KOPT-K1 (cell line): ENCODE measurements around the gene SOCS7.

Experiments used
- H3K27ac ChIP-seq: fragments of 200-600 bp; sonication (generic); 2 replicates; pipeline ENCODE4 v1.5.1; 2016; ENCODE audit warnings: antibody characterized with exemption, mild to moderate bottlenecking, low read depth, low read length; ENCODE audit not compliant: poor library complexity, severe bottlenecking
- H3K36me3 ChIP-seq: fragments of 200-600 bp; sonication (generic); 2 replicates; pipeline ENCODE4 v1.5.1; 2017; ENCODE audit warnings: antibody characterized with exemption, mild to moderate bottlenecking, low read length, moderate library complexity; ENCODE audit not compliant: insufficient read depth
- H3K9me3 ChIP-seq: fragments of 200-600 bp; sonication (generic); 2 replicates; pipeline ENCODE4 v1.5.1; 2017; ENCODE audit warnings: antibody characterized with exemption, low read length, mild to moderate bottlenecking; ENCODE audit not compliant: insufficient read depth, poor library complexity, severe bottlenecking

Gene SOCS7

GRCh38 chr17:38397227-38397626 lies 45.6 kb downstream of the SOCS7 start:
- peaks cover 81% of the 10 kb centered on the region for H3K36me3 ChIP-seq
- no peaks in the 10 kb centered on the region for H3K9me3 ChIP-seq
- H3K27ac ChIP-seq, result no peak overlapping the region

DNA sequence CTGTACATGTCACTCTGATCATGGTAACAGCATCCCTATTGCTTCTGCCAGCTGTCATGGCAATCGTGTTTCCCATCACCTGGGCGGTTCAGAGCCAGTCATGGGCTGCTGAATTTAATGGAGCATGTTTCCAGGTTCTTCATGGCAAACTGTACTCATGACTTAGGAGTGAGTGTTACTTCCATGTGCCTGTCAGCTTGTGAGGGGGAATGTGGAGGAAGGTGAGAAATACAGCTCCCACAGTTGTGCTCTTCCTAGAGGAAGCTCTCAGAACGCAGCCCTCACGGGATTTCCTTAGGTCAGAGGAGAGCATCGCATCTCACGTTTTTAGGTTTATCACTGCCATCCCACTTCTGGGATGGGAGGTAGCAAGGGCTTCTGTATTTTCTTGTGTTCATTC lies 48.6 kb downstream of the SOCS7 start:
- no peaks in the 10 kb centered on the region for H3K9me3 ChIP-seq
- no peak overlapping the region for H3K27ac ChIP-seq
- H3K36me3 ChIP-seq, result peaks cover 74% of the 10 kb centered on the region

GRCh38 chr17:38401459-38401858 lies 49.8 kb downstream of the SOCS7 start:
- H3K27ac ChIP-seq, result no peak overlapping the region
- H3K9me3 ChIP-seq, result no peaks in the 10 kb centered on the region
- H3K36me3 ChIP-seq, result peaks cover 63% of the 10 kb centered on the region

GRCh38 chr17:38402897-38403296 lies 51.3 kb downstream of the SOCS7 start:
- H3K36me3 ChIP-seq, result peaks cover 48% of the 10 kb centered on the region
- H3K27ac ChIP-seq, result no peak overlapping the region
- H3K9me3 ChIP-seq, result no peaks in the 10 kb centered on the region

DNA sequence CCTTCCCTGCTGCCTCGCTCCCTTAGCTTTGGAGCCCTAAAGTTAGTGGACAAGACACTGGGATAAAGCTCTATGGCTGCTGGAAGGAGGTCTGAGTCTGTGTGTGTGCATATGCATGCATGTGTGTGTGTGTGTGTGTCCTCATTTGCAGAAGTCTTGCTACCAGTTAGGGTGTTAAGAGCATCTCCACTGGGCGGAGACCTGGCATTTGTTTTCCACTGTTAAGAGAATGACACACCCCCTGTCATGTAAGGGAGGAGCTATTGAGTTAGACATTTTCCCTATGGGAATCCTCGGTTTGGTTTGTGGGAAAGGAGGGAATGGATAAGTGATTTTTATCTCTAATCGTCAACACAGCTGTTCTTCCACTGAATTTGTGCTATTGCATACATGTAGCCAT lies 51.8 kb downstream of the SOCS7 start:
- no peak overlapping the region for H3K27ac ChIP-seq
- H3K36me3 ChIP-seq, result peaks cover 42% of the 10 kb centered on the region
- no peaks in the 10 kb centered on the region for H3K9me3 ChIP-seq

- Histone ChIP-seq H3K27ac (no peak overlapping the region), H3K36me3 (peaks cover 37% of the 10 kb centered on the region), H3K9me3 (no peaks in the 10 kb centered on the region)
These were observed 52.7 kb downstream of the SOCS7 start for GRCh38 chr17:38404174-38404943.

- peaks cover 24% of the 10 kb centered on the region for H3K36me3 ChIP-seq
- H3K9me3 ChIP-seq, result no peaks in the 10 kb centered on the region
- H3K27ac ChIP-seq, result no peak overlapping the region
These were observed 54.0 kb downstream of the SOCS7 start for GRCh38 chr17:38405654-38406053.

DNA sequence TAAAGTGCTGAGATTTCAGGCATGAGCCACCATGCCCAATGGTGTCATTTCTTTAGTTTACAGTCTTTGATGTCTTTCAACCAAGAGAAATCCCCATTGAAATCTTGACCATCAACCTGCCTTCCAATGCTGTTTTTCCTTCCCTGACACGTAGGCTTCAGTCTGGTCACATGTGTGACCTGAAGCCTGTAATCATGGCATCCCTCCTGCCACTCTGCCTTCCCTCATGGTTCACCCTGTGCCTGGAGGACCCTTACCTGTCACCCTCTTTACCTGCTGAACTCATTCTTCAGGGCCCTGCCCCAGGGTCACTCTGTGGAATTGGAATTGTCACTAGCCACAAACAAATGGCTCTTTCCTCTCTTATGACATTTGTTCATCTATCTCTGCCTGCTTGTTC lies 58.6 kb downstream of the SOCS7 start:
- H3K36me3 ChIP-seq, result no peaks in the 10 kb centered on the region
- H3K9me3 ChIP-seq, result no peaks in the 10 kb centered on the region
- no peak overlapping the region for H3K27ac ChIP-seq

GRCh38 chr17:38415250-38416194 lies 63.9 kb downstream of the SOCS7 start:
- H3K27ac ChIP-seq, result peak overlapping the region; percentile 89
- H3K36me3 ChIP-seq, result no peaks in the 10 kb centered on the region
- no peaks in the 10 kb centered on the region for H3K9me3 ChIP-seq

DNA sequence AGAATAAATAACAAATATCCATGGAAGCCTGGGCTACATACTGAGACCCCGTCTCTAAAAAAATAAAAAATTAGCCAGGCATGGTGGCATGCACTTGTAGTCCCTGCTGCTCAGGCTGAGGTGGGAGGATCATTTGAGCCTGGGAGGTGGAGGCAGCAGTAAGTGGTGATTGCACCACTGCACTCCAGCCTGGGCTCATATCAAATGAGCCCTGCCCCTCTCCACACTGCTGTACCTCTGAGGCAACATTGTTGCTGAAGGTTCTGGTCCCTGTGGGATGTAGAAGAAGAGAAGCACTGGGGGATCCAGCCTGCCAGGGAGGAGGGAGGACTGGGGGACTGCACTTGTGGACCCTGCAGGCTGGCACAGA lies 65.2 kb downstream of the SOCS7 start:
- Histone ChIP-seq H3K36me3 (no peaks in the 10 kb centered on the region), H3K27ac (peak overlapping the region; percentile 33), H3K9me3 (no peaks in the 10 kb centered on the region)

GRCh38 chr17:38417210-38417951 lies 65.7 kb downstream of the SOCS7 start:
- H3K27ac ChIP-seq, result peak overlapping the region; percentile 33
- H3K36me3 ChIP-seq, result no peaks in the 10 kb centered on the region
- no peaks in the 10 kb centered on the region for H3K9me3 ChIP-seq

GRCh38 chr17:38418062-38418692 lies 66.5 kb downstream of the SOCS7 start:
- Histone ChIP-seq H3K9me3 (no peaks in the 10 kb centered on the region), H3K27ac (no peak overlapping the region), H3K36me3 (no peaks in the 10 kb centered on the region)

- Histone ChIP-seq H3K36me3 (no peaks in the 10 kb centered on the region), H3K27ac (no peak overlapping the region), H3K9me3 (no peaks in the 10 kb centered on the region)
These were observed 67.3 kb downstream of the SOCS7 start for GRCh38 chr17:38418693-38419507.

GRCh38 chr17:38419508-38419981 lies 67.9 kb downstream of the SOCS7 start:
- H3K9me3 ChIP-seq, result no peaks in the 10 kb centered on the region

More at GRCh38 chr17:38419508-38419981, 67.9 kb downstream of the SOCS7 start:
- Histone ChIP-seq H3K27ac (no peak overlapping the region), H3K36me3 (no peaks in the 10 kb centered on the region)
